Stimulated activated CD8-positive, alpha-beta memory T cell treated with anti-CD3 and anti-CD28 coated beads, Interleukin-7, amount 100 ng/mL, for 1 hour (primary cell): ENCODE results near the gene PSMB11.

Source experiments
- DNase-seq, 2 donors: peaks; one replicate each; pipeline ENCODE4 v3.0.0-alpha.2; 2020; ENCODE audit warnings: low read depth in 2 of 2

The PSMB11 gene

DNA sequence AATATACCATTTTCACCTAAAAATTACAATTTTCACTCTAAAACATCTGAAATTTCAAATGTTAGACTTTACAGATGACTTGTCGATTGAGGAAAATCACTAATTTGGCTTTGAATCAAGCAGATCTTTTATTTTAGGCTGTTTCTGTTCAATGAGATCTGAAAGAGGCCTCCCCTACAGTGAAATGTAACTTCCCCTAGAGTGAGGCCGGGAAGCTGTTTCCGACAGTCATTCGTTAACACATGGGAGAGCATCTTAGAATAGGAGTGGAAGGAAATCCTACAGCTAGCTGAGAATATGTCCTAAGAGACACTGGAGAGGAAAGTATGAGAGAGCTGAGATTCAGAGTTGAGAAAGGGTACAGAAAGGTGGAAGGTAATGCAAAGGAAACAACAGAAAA lies 26.4 kb upstream of the PSMB11 start:
- DNase-seq: no peak

DNA sequence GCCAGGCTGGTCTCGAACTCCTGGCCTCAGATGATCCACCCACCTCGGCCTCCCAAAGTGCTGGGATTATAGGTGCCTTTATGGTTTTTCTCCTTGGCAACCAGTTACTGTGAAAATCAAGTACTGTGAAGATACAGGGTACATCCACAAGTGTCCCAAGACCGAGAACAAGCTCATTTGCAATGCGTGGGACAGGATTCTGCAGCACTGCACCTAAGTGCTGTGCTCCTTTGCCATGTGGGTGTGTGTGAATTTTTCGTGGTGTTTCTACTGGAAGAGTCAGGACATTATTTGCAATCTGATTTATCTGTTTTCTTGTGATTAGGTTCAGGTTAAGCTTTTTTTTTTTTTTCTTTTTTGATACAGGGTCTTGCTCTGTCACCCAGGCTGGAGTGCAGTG lies 24.9 kb upstream of the PSMB11 start:
- no peak for DNase-seq

DNA sequence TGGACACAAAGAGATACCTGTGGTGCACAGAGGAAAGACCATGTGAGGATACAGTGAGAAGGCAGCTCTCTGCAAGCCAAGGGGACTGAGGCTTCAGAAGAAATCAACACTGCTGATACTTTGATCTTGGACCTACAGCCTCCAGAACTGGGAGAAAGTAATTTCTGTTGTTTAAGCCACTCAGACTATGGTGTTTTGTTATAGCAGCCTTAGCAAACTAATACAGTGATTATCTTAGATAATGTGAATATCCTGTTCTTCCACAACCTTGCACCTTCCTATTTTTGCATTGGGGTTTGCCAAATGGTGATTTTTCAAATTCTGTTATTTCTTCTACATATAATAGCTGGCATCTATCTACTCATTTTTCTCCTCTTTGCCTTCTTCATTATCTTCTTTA lies 23.9 kb upstream of the PSMB11 start:
- no peak for DNase-seq

DNA sequence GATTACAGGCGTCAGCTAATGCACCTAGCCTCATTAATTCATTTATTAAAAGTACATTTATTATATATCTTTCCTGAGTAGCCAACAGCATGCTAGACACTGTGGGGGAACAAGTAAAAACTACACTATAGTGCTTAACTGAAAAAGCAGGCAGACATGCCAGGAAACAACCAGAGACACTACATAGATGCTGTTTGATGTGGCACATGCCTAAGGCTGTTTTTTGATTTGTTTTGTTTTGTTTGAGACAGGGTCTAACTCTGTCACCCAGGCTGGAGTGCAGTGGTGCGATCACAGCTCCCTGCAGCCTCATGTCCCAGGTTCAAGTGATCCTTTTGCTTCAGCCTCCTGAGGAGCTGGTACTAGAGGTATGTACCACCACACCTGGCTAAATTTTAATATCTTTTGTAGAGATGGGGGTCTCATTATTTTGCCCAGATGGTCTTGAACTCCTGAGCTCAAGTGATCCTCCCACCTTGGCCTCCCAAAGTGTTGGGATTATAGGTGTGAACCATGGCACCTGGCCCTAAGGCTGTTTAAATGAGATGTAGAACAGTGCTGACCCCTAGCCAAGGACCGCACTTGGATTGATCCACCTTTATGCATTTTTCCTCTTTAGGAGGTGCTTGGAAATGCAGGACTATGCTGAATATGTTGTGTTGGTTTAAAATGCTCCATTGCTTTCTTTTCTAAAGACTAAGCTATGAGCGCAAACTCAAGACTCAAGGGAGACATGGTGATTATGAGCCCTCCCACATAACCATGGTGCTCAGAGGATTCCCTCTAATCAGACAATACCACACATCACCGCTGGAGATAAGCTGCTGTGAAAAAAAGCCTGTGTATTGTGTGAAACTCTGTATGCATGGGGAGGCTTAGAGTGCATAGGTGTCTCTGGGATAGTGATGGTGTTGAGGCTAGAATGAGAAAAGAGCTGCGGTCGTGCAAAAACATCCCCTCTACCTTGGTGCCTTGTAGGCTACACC lies 21.6 kb upstream of the PSMB11 start:
- no peak for DNase-seq

DNA sequence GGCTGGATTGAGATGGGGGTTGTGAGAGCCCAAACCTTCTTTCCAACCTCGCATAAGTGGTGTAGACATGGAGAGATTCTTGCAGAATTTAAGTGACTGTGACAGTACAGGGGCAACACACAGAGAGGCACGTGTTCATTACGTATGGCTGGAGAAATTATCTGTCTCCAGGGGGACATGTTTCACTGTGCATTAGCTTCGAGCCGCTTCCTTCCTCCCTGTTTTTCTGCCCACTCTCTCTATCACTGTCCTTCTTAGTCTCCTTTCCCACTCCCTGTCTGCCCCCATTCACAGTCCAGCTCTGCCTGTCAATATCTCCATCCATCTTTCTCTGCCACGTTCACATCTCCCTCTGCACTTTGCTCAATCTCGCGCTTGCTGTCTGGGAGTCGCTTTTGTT lies 20.6 kb upstream of the PSMB11 start:
- no peak for DNase-seq

DNA sequence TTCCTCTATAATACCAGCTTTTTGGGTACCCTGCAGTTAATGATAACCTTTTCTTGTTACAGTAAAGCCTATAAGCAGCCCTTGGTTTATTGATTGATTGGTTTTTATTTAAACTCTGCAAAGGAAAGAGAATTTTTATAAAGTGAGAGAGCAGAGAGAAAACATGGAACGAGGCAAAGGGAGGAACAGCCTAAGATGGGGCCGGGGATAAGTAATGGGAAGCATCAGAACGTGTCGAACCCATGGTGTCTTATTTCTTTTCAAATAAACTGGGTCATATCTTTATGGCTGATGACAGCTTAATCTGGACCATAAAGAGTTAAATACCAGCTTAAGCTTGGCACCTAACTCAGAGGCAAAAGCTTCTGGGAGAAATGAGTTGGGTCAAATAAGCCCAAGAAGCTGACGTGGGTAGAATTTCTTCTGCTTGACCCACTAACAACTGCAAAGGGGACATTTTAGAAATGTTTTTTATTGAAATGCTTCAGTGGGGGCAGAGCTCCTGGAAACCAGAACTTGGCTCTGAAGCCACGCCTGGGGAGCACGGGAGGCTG lies 20.0 kb upstream of the PSMB11 start:
- DNase-seq: no peak

DNA sequence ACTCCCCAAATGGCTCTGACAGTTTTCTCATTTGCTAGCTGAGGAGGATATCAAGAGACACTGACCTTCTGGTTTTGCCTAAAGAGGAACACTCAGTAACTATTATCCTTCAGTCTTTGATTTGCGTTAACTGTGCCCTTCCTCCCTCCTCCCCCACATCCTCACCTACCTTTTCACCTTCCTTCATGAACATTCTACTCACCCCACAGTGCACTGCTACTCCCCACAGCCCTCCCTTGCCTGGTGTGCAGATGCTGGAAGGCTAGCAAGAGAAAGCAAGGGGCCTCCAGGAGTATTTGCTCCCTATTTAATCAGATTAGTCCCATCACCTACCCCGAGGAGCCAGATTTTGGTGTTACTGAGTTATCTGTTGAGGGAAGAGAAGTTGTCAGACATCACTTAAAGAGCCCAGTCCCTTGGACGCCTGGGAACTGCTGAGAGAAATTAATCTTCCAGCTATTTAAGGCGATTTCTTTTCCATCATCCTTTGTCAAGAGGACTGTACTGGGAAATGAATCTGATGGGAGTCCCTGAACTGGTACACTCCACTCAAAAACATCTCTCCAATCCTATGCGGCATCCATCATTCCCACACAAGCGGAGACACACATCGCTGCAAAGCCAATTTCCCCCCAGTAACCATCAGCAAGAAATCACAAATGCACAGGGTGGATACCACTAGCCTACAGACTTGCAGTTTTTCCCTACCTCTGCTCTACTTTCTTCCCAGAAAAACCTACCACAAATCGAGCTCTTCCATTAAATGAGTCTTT lies 18.8 kb upstream of the PSMB11 start:
- no peak for DNase-seq

DNA sequence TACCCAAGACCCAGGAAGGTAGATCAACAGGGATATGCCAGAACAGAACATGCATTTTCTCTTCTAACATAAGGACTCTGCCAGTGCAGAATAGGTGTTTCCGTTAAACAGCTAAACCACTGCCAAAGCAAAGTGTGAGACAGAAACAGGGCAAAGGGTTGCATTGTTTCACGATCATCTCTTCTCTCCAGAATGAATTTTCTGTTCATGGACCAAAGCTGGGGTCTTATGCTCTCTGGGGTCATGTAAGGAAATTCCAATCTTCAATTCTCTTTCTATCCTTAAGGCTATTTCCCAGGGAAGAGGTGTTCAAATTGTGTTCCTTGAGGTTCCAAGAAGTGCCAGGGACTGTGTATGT lies 18.2 kb upstream of the PSMB11 start:
- no peak for DNase-seq

DNA sequence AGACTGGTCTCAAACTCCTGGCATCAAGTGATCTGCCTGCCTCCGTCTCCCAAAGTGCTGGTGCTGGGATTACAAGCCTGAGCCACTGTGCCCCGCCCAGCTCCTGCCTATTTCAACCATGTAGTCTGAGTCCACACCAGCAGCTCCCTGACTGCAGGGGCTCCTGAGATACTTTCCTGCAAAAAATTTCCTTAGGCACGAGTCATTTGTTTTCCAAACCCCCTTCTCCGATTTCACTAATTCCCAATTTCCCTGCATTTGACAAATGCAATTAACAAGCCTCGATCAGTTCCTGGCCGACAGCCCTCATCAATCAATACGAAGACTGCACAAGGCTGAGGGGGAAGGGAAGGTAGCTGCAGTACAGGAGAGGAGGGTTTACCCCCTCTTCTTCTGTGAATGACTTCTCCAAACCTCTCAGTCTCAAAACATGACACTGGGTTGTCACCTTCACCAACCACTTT lies 17.4 kb upstream of the PSMB11 start:
- no peak for DNase-seq

DNA sequence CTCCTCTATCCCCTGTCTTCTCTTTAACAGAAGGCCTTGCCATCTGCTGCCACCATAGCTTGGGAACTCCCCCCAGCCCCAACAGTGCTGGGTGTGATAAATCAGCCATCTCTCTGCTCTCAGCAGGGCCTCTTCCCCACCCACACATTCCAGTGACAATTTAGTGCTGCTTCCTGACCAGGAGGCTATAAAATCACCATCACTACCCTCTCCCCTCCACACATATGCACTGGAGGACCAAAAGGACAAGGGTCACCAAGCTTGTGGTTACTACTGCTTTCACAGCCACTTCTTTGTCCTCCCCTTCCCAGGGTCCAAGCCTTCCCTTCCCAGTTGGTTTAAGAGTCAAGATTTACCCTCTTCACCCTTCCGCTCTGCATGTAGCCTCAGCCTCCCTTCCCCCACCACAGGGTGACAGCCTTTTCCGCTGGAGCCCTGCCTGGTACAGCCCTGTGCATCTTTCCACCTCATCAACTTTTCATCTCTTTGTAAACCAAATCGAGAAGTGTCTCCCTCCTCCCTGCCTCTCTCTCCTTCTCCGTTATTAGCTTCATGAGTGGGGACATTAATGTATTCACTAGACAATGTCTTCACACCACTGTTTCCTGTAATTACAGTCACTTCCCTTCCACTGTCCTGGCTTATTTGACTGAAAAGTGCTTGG lies 16.7 kb upstream of the PSMB11 start:
- DNase-seq: no peak

DNA sequence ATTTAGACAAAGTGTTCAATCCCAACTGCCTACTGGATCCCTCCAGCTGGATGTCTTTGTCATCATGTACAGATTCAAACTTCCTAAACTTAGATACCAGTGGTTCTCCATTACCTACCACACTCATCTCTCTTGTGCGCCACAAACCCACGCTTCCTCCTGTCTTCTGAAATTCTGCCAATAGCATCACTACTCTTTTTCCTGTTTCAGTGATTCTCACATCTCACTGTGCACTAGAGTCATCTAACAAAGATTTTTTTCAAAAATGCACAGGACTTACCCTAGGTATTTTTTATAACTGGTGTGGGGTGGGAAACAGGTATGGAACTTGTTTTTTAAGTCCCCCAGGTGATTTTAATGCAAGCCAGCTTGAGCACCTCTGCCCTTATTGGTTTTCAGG lies 13.2 kb upstream of the PSMB11 start:
- no peak for DNase-seq

DNA sequence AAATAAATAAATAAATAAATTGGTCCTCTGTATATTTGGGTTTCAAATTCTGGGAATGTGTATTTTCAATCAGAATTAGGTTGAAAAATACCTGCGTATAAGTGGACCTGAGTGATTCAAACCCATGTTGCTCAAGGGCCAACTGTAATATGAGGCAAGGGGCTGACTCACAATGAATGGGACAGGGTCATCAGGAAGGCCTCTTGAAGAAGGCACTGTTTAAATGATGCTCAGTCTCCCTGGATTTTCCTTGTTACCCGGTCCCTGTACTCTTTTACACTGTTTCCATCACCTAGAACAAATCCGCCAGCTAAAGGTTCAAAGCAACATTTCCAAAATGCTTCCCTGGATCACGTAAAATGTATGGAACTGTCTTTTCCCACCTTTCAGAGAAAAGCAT lies 11.1 kb upstream of the PSMB11 start:
- DNase-seq: no peak

DNA sequence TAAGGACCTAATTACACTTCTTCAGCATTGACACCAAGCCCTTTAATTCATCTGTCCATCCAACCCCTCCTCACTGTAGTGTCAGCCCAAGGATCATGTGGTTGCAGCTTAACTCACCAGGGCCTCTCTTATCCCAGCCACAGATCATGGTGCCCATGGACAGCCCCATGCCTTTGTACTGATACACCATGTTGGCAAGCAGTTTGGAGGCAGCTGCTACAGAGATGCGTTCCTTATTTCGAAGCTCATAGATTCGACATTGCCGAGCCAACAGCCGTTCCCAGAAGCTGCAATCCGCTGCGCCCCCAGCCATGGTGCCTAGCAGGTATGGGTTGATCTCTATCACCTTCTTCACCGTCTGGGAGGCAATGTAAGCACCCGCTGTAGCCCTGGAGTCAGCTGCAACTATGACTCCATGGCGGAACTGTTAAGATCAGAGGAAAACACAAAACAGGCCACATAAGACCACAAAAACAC lies 8.7 kb upstream of the PSMB11 start:
- DNase-seq: no peak

DNA sequence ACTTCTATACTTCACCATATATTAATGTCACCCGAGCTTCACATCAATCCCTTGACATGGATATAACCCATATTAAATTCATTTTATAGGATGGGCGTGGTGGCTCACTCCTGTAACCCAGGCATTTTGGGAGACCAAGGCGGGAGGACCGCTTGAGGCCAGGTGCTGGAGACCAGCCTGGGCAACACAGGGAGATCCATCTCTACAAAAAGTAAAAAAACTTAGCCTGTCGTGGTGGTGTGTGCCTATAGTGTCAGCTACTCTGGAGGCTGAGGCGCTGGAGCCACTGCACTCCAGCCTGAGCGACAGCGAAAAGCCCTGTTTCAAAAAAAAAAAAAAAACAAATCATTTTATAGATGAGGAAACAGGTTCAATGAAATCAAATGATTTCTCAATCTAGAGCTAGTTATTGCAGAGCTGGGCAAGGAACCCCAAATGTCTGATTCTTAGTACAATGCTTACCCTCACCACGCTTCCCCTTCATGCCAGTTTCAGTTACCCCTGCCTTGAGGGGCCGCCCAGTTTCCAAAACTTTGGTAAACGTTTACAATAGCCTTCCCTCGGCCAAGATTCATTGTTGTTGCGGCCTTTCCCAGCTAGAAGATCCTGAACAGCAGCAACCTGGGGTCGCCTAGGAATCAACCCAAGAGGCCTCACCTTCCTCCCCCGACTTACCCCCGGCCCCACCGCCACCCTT lies 8.1 kb upstream of the PSMB11 start:
- no peak for DNase-seq

DNA sequence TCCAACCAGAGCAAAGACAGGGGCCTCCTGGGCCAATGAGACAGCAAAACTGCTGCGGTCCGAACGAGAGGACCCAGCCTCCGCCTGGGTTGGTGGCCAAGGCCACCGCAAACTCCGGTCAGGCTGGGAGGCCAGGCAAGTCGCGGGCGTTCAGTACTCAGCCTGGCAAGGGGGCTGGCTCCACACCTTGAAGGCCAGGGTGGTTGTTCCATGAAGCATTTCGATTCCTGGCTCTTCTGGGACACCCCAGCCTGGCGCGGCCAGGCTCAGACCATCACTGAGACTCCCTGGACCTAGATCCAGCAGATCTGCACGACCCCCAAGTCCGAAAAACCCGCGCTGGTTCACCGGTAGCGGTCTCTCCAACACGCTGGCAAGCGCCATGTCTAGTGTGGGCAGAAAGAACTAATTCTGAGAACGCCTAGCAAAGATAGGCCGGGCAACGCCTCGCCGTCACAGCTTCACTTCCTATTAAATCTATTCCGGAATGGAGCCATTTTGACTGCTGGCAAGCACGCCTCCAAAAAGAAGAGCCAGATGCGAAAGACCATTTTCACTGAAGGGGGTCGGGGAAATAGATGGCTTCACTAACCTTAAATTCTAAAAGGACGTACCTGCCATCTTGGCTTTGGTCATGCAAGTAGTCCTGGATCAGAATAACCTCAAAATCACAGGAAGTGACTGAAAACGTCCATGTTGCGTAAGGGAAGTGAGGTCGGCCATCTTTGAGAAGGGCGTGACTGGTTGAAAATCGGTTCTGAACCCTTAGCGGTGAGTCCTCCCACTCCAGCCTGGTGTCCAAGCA lies 7.3 kb upstream of the PSMB11 start, which contains the start of gene PSMB5:
Gene PSMB5, minus strand, starts transcription at position 403 of the 805 bp plus-strand sequence. Its CDS starts 19 bp downstream, at position 384.
- DNase-seq: peak; percentile 63 to 64

DNA sequence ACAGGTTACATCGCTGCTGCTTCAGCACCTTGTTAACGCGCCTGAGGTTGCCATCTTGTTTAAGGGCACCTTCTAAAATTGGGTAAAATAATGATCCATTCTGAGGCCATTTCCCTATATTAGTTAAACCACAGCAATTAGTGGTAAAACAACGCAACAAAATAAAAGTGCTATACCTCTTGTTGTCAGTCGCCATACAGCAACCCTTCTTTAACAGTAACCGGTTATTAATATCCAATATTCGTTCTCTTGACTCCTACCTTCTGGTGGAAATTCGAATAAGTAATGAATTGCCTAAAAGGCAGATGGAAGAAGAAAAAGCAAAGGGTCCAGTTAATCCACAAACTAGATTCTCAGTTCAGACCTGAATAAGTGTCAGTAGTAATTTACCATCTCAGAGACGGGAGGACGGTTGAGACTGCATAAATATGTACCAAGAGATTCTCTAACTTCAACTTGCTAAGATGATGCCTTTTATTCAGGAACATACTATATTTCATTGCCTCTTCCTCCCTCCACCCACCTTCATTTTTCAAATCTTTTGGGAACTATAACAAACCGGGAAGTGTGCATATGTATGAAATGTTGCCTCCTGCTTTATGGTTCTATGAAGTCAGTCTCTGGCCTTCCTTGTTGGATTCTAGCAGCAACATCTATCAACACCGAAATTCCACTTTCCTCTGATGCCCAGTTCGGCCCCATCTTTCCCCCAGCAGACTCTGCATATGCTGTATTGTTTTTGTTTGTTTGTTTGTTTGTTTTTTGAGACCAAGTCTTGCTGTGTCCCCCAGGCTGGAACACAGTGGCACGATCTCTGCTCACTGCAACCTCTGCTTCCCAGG lies 6.5 kb upstream of the PSMB11 start:
- DNase-seq: no peak

DNA sequence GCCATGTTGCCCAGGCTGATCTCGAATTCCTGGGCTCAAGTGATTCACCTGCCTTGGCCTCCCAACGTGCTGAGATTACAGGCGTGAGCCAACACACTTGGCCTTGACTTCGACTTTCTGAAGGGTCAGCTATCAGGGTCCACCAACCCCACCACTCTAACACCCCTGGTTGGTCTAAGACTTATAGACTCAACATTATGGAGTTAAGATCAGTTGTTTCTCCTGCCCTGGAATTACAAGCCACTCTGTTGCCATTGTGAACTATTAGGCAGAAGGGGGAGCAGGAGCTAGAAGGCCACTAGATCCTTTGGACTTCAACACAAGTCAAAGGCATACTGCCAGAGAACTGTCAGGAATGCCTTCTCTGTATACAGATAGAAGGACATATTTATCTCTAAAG lies 1.9 kb upstream of the PSMB11 start:
- DNase-seq: no peak

DNA sequence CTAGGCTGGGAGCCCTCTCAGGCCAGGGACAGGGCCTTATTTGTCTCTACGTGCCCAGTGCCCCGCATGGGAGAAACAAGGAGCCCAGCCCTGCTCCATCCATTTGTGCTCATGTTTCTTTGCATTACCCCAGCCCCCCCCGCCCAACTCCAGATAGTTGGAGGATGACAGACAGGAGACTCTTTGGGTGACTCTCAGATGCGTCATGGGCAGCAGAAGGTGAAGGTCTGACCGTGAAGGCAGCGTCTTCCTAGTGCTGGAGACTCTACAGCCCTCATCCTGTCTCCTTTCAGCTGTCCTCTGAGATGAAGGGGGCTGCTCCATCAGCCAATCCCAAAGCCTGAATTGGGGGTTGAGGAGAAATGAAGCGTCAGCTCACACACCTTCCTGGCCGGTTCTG lies 283 bp upstream of the PSMB11 start:
- DNase-seq: no peak

DNA sequence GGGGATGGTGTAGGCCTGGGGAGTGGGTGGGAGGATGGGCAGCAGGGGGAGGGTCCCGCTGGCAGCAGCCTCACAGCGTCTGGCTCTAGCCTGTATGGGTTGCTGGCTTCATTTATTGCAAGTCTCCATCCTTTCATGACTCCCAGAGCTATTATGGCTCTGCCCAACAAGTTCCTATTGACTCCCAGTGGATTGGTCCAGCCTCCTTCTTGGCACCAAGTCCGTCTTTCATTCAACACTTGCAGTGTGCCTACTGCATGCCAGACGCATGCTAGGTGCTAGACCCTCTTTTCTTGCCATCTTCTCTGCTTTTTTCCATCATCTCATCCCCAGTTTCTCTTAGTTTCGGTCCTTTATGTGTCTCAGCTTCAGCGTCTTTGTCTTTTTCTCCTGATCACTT lies 1.1 kb downstream of the PSMB11 start:
- no peak for DNase-seq
